SK-N-SH treated with all-trans-retinoic acid at 6 μM for 48 hours (cell line): ENCODE results near the gene ANKRD17.

Source experiments
- ARNTL ChIP-seq: fragments of 450-650 bp; formaldehyde crosslinking; IDR thresholded peaks from 2 replicates; pipeline ENCODE4 v1.5.0; 2020; ENCODE audit warnings: low read depth, mild to moderate bottlenecking, moderate library complexity, borderline replicate concordance
- RARB ChIP-seq: fragments of 250-450 bp; sonication (Bioruptor Pico); IDR thresholded peaks from 2 replicates; pipeline ENCODE4 v1.8.0; 2021; ENCODE audit warnings: mild to moderate bottlenecking, moderate library complexity
- TF ChIP-seq, protein P1 (sequence below): fragments of 250-450 bp; sonication (Bioruptor Pico); IDR thresholded peaks from 2 replicates; pipeline ENCODE4 v1.8.0; 2021; ENCODE audit warnings: low read depth, mild to moderate bottlenecking, moderate library complexity, borderline replicate concordance

GRCh38 chr4:73193155-73193554 lies 65.4 kb downstream of the ANKRD17 start:
- TF ChIP-seq, protein P1, sequence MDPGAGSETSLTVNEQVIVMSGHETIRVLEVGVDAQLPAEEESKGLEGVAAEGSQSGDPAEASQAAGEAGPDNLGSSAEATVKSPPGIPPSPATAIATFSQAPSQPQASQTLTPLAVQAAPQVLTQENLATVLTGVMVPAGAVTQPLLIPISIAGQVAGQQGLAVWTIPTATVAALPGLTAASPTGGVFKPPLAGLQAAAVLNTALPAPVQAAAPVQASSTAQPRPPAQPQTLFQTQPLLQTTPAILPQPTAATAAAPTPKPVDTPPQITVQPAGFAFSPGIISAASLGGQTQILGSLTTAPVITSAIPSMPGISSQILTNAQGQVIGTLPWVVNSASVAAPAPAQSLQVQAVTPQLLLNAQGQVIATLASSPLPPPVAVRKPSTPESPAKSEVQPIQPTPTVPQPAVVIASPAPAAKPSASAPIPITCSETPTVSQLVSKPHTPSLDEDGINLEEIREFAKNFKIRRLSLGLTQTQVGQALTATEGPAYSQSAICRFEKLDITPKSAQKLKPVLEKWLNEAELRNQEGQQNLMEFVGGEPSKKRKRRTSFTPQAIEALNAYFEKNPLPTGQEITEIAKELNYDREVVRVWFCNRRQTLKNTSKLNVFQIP, result no peak
- TF ChIP-seq RARB (CRISPR knock-in tag) (no peak), ARNTL (CRISPR knock-in tag) (no peak)
